GM12878 (cell line): Measurements from ENCODE around the gene OR6N2. TPM values are rescaled to one million over a fixed set of nuclear protein-coding genes. Genes with fewer than 3 reads are reported as not detected.

ENCODE experiments used
- ATAC-seq: fragments of 200-7000 bp; cut with Tn5 transposase; 3 replicates; pipeline ENCODE4 v1.9.1; 2020; ENCODE audit warnings: mild to moderate bottlenecking, moderate library complexity
- BruUV-seq: library from RNA; stranded (reverse); fragments of 400-500 nt; replicated peaks from 2 replicates; lab custom pipeline; 2021; lab: Mats Ljungman, UMichigan
- CTCF ChIA-PET: fragments of 300-600 bp; sonication (Branson Sonifier 250); formaldehyde crosslinking; extraction: SDS; loops from one replicate; lab custom pipeline; 2021; ENCODE audit warnings: inconsistent platforms; lab: Yijun Ruan, JAX
- POLR2A ChIA-PET: fragments of 350-600 bp; formaldehyde crosslinking; extraction: SDS; loops from one replicate; lab custom pipeline; 2021; ENCODE audit warnings: inconsistent platforms; lab: Charles Lee
- RAD21 ChIA-PET: fragments of 300-600 bp; sonication (Branson Sonifier 250); formaldehyde crosslinking; loops from one replicate; lab custom pipeline; 2023; ENCODE audit warnings: antibody characterized with exemption; ENCODE audit not compliant: unreplicated experiment; lab: Charles Lee
- SMC1A ChIA-PET: fragments of 300-600 bp; sonication (Branson Sonifier 250); formaldehyde crosslinking; loops from one replicate; lab custom pipeline; 2023; ENCODE audit not compliant: unreplicated experiment, uncharacterized antibody; lab: Charles Lee
- DNase-seq: peaks from one replicate; pipeline ENCODE4 v3.0.0-alpha.2; 2011; ENCODE audit warnings: low read depth, low spot score
- FAIRE-seq: peaks from 3 replicates; lab custom pipeline; 2011; peaks lifted over from hg19 to GRCh38; lab: Jason Lieb, UNC
- H2AFZ ChIP-seq: 2 replicates; pipeline ENCODE4 v1.6.0; 2011; ENCODE audit warnings: low read depth, low read length, control low read depth; ENCODE audit not compliant: control insufficient read depth
- H3K27ac ChIP-seq: 2 replicates; pipeline ENCODE4 v1.5.1; 2011; ENCODE audit warnings: control low read depth; ENCODE audit not compliant: control insufficient read depth, insufficient read depth
- H3K27me3 ChIP-seq, 2 experiments: replicated peaks in 1 of 2; 2 replicates each; pipeline versions ENCODE4 v1.6.0 to v1.6.1; 2011; ENCODE audit warnings: low read length in 1 of 2; ENCODE audit not compliant: control insufficient read depth in 2 of 2, insufficient read depth in 2 of 2
- H3K36me3 ChIP-seq, 2 experiments: 2 replicates each; pipeline ENCODE4 v1.5.1; 2011; ENCODE audit warnings: low read length in 1 of 2; ENCODE audit not compliant: control insufficient read depth in 2 of 2, insufficient read depth in 2 of 2
- H3K4me1 ChIP-seq: 2 replicates; pipeline ENCODE4 v1.6.1; 2011; ENCODE audit warnings: mild to moderate bottlenecking, low read length, moderate library complexity, mixed read lengths; ENCODE audit not compliant: control insufficient read depth, insufficient read depth
- H3K4me2 ChIP-seq: 2 replicates; pipeline ENCODE4 v1.6.0; 2011; ENCODE audit warnings: control low read depth; ENCODE audit not compliant: control insufficient read depth, insufficient read depth
- H3K4me3 ChIP-seq: fragments of 200-600 bp; sonication (generic); 2 replicates; pipeline ENCODE4 v1.5.1; 2016
- H3K79me2 ChIP-seq: 2 replicates; pipeline ENCODE4 v1.6.0; 2011; ENCODE audit warnings: low read length; ENCODE audit not compliant: control insufficient read depth, insufficient read depth
- H3K9ac ChIP-seq: 2 replicates; pipeline ENCODE4 v1.8.0; 2011; ENCODE audit warnings: low read length, control low read depth, mixed read lengths; ENCODE audit not compliant: control insufficient read depth, insufficient read depth
- H3K9me3 ChIP-seq: replicated peaks from 3 replicates; pipeline ENCODE4 v1.5.1; 2011; ENCODE audit warnings: mild to moderate bottlenecking, low read length; ENCODE audit not compliant: control insufficient read depth, insufficient read depth
- H4K20me1 ChIP-seq: 2 replicates; pipeline ENCODE4 v1.6.0; 2011; ENCODE audit not compliant: control insufficient read depth, insufficient read depth
- ASH2L ChIP-seq: fragments of 300-600, 200-600 bp; sonication (generic); IDR thresholded peaks from 2 replicates; pipeline ENCODE4 v1.6.1; 2017; ENCODE audit warnings: low read depth, mild to moderate bottlenecking, borderline replicate concordance
- RAD51 ChIP-seq: fragments of 450-650 bp; IDR thresholded peaks from 2 replicates; pipeline ENCODE4 v1.6.1; 2016; ENCODE audit warnings: moderate library complexity, mild to moderate bottlenecking, inconsistent platforms
- RFX5 ChIP-seq: IDR thresholded peaks from 2 replicates; pipeline ENCODE4 v1.6.1; 2011; ENCODE audit warnings: low read depth, low read length, improper control_type of control experiment
- WGBS: methylation state at CpG from one replicate; pipeline ENCODE4 v1.1.6; 2016; ENCODE audit warnings: low lambda C conversion rate; ENCODE audit not compliant: insufficient replicate concordance, insufficient coverage; ENCODE audit errors: missing lambda C conversion rate; 5-methylcytosine and 5-hydroxymethylcytosine counted together
- in situ Hi-C: fragments of 300-500 bp; cut with MboI; formaldehyde crosslinking; loops from 9 replicates; pipeline ENCODE4 v1.14.3; 2018; ENCODE audit warnings: mixed read lengths
- intact Hi-C: fragments of 100-400 bp; cut with micrococcal nuclease; formaldehyde crosslinking; loops from one replicate; pipeline ENCODE4 v1.14.2; 2022; ENCODE audit not compliant: unreplicated experiment
- polyA plus RNA-seq, 11 experiments: library from polyadenylated mRNA; depleted of rRNA in 4 of 11; unstranded in 6 of 11; stranded (reverse) in 5 of 11; fragments of >200 nt; fragmentation: Nextera tagmentation in 4 of 11; fragmentation: Illumina TruSeq in 1 of 11; extraction: Ambion mirVana in 4 of 11; extraction: Trizol in 1 of 11; gene quantifications; 1 replicate in 1 of 11; 2 replicates in 10 of 11; pipeline versions ENCODE4 v1.2.1 to v1.2.3, GENCODE V29; 2011 to 2016; ENCODE audit warnings: inconsistent platforms in 2 of 11, missing spikeins in 2 of 11, low read depth in 1 of 11
- total RNA-seq, 4 experiments: library from RNA; depleted of rRNA in 3 of 4; stranded (reverse); fragments of >200 nt in 3 of 4; fragmentation: Illumina TruSeq in 1 of 4; extraction: Trizol in 1 of 4; gene quantifications; 2 replicates each; pipeline versions ENCODE4 v1.2.1 to v1.2.3, GENCODE V29; 2013 to 2021
- TF ChIP-seq, protein P1 (sequence below): fragments of 450-650 bp; formaldehyde crosslinking; IDR thresholded peaks from 2 replicates; pipeline ENCODE4 v1.4.0; 2020; ENCODE audit warnings: mild to moderate bottlenecking, moderate library complexity
- TF ChIP-seq, protein P2 (sequence below): fragments of 450-650 bp; IDR thresholded peaks from 2 replicates; pipeline ENCODE4 v1.6.1; 2016; ENCODE audit warnings: mild to moderate bottlenecking
- TF ChIP-seq, protein P3 (sequence below): fragments of 450-650 bp; formaldehyde crosslinking; IDR thresholded peaks from 2 replicates; pipeline ENCODE4 v1.5.0; 2022; ENCODE audit warnings: mild to moderate bottlenecking, missing genetic modification characterization
- TF ChIP-seq, protein P4 (sequence below): fragments of 450-650 bp; IDR thresholded peaks from 2 replicates; pipeline ENCODE4 v1.6.1; 2016; ENCODE audit warnings: mild to moderate bottlenecking, moderate library complexity, borderline replicate concordance
- TF ChIP-seq, protein P5 (sequence below): fragments of 450-650 bp; IDR thresholded peaks from 2 replicates; pipeline ENCODE4 v1.6.1; 2017; ENCODE audit warnings: low read depth, mild to moderate bottlenecking, moderate library complexity

Gene OR6N2
- total and polyA plus RNA-seq, 10 of the 15 experiments (the other 5 are each of a cell fraction or from before 2014, with no cell fraction given), result not detected

DNA sequence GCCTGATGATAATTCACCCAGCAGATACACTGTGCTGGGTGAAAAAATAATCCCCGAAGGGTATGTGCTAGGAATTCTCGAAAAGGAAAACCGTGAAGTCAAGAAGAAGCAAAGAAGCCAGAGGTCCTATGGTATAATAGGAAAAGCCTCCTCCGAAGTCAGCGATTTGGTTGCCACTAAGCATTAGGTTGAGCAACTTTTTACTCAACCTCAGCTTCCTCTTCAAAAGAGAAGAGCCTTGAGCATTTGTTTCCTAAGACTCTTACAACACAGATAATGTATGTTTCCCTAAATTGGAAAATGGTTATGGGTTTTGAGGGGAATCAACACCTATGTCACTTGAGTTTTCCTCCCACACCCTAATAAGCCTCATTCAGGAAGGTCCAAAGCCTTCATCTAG, 28.9 kb upstream of the OR6N2 start:
- H2AFZ ChIP-seq, result no peak overlapping the region
- RAD21 ChIA-PET, result no interaction called here
- no peak overlapping the region for H3K4me3 ChIP-seq
- POLR2A ChIA-PET, result no interaction called here
- H3K36me3 ChIP-seq, result no peaks in the 10 kb centered on the region
- H3K9ac ChIP-seq, result no peak overlapping the region
- WGBS, result 76% methylated on average over 5 of the region's 5 CpGs
- no peak for ATAC-seq
- no peak for FAIRE-seq
- in situ Hi-C loops, result no loop called here
- SMC1A ChIA-PET, result interaction anchor here (0.6 to 0.9 kb wide), 3 partner anchors 17 to 42 kb away, joined by 3 to 5 read pairs (median 4); partner anchors contain the start of gene MNDA
- intact Hi-C loops, result loop anchor here (10.0 kb wide), 1 partner anchor 165 kb away; no protein-coding TSS in a partner anchor
- DNase-seq, result no peak
- CTCF ChIA-PET, result no interaction called here
- H3K9me3 ChIP-seq, result no peaks in the 10 kb centered on the region
- no peaks in the 10 kb centered on the region for H3K27me3 ChIP-seq
- H4K20me1 ChIP-seq, result no peaks in the 10 kb centered on the region
- no peak overlapping the region for H3K27ac ChIP-seq
- BruUV-seq, result no TSS peak
- no peaks in the 10 kb centered on the region for H3K79me2 ChIP-seq
- H3K4me2 ChIP-seq, result no peak overlapping the region
- H3K4me1 ChIP-seq, result no peaks in the 10 kb centered on the region
- TF ChIP-seq, protein P1, sequence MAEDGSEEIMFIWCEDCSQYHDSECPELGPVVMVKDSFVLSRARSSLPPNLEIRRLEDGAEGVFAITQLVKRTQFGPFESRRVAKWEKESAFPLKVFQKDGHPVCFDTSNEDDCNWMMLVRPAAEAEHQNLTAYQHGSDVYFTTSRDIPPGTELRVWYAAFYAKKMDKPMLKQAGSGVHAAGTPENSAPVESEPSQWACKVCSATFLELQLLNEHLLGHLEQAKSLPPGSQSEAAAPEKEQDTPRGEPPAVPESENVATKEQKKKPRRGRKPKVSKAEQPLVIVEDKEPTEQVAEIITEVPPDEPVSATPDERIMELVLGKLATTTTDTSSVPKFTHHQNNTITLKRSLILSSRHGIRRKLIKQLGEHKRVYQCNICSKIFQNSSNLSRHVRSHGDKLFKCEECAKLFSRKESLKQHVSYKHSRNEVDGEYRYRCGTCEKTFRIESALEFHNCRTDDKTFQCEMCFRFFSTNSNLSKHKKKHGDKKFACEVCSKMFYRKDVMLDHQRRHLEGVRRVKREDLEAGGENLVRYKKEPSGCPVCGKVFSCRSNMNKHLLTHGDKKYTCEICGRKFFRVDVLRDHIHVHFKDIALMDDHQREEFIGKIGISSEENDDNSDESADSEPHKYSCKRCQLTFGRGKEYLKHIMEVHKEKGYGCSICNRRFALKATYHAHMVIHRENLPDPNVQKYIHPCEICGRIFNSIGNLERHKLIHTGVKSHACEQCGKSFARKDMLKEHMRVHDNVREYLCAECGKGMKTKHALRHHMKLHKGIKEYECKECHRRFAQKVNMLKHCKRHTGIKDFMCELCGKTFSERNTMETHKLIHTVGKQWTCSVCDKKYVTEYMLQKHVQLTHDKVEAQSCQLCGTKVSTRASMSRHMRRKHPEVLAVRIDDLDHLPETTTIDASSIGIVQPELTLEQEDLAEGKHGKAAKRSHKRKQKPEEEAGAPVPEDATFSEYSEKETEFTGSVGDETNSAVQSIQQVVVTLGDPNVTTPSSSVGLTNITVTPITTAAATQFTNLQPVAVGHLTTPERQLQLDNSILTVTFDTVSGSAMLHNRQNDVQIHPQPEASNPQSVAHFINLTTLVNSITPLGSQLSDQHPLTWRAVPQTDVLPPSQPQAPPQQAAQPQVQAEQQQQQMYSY, result no peak
- TF ChIP-seq RFX5 (no peak), ASH2L (no peak), RAD51 (no peak)
- TF ChIP-seq, protein P2, sequence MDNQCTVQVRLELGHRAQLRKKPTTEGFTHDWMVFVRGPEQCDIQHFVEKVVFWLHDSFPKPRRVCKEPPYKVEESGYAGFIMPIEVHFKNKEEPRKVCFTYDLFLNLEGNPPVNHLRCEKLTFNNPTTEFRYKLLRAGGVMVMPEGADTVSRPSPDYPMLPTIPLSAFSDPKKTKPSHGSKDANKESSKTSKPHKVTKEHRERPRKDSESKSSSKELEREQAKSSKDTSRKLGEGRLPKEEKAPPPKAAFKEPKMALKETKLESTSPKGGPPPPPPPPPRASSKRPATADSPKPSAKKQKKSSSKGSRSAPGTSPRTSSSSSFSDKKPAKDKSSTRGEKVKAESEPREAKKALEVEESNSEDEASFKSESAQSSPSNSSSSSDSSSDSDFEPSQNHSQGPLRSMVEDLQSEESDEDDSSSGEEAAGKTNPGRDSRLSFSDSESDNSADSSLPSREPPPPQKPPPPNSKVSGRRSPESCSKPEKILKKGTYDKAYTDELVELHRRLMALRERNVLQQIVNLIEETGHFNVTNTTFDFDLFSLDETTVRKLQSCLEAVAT, result no peak
- TF ChIP-seq, protein P3, sequence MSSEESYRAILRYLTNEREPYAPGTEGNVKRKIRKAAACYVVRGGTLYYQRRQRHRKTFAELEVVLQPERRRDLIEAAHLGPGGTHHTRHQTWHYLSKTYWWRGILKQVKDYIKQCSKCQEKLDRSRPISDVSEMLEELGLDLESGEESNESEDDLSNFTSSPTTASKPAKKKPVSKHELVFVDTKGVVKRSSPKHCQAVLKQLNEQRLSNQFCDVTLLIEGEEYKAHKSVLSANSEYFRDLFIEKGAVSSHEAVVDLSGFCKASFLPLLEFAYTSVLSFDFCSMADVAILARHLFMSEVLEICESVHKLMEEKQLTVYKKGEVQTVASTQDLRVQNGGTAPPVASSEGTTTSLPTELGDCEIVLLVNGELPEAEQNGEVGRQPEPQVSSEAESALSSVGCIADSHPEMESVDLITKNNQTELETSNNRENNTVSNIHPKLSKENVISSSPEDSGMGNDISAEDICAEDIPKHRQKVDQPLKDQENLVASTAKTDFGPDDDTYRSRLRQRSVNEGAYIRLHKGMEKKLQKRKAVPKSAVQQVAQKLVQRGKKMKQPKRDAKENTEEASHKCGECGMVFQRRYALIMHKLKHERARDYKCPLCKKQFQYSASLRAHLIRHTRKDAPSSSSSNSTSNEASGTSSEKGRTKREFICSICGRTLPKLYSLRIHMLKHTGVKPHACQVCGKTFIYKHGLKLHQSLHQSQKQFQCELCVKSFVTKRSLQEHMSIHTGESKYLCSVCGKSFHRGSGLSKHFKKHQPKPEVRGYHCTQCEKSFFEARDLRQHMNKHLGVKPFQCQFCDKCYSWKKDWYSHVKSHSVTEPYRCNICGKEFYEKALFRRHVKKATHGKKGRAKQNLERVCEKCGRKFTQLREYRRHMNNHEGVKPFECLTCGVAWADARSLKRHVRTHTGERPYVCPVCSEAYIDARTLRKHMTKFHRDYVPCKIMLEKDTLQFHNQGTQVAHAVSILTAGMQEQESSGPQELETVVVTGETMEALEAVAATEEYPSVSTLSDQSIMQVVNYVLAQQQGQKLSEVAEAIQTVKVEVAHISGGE (CRISPR knock-in tag), result no peak
- TF ChIP-seq, protein P4, sequence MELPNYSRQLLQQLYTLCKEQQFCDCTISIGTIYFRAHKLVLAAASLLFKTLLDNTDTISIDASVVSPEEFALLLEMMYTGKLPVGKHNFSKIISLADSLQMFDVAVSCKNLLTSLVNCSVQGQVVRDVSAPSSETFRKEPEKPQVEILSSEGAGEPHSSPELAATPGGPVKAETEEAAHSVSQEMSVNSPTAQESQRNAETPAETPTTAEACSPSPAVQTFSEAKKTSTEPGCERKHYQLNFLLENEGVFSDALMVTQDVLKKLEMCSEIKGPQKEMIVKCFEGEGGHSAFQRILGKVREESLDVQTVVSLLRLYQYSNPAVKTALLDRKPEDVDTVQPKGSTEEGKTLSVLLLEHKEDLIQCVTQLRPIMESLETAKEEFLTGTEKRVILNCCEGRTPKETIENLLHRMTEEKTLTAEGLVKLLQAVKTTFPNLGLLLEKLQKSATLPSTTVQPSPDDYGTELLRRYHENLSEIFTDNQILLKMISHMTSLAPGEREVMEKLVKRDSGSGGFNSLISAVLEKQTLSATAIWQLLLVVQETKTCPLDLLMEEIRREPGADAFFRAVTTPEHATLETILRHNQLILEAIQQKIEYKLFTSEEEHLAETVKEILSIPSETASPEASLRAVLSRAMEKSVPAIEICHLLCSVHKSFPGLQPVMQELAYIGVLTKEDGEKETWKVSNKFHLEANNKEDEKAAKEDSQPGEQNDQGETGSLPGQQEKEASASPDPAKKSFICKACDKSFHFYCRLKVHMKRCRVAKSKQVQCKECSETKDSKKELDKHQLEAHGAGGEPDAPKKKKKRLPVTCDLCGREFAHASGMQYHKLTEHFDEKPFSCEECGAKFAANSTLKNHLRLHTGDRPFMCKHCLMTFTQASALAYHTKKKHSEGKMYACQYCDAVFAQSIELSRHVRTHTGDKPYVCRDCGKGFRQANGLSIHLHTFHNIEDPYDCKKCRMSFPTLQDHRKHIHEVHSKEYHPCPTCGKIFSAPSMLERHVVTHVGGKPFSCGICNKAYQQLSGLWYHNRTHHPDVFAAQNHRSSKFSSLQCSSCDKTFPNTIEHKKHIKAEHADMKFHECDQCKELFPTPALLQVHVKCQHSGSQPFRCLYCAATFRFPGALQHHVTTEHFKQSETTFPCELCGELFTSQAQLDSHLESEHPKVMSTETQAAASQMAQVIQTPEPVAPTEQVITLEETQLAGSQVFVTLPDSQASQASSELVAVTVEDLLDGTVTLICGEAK, result no peak
- TF ChIP-seq, protein P5, sequence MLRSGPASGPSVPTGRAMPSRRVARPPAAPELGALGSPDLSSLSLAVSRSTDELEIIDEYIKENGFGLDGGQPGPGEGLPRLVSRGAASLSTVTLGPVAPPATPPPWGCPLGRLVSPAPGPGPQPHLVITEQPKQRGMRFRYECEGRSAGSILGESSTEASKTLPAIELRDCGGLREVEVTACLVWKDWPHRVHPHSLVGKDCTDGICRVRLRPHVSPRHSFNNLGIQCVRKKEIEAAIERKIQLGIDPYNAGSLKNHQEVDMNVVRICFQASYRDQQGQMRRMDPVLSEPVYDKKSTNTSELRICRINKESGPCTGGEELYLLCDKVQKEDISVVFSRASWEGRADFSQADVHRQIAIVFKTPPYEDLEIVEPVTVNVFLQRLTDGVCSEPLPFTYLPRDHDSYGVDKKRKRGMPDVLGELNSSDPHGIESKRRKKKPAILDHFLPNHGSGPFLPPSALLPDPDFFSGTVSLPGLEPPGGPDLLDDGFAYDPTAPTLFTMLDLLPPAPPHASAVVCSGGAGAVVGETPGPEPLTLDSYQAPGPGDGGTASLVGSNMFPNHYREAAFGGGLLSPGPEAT, result no peak
